Stomach smooth muscle (tissue), 2 donors: ENCODE results near the gene DEDD.
A peak's percentile ranks its signal among the peaks of the same experiment; 100 is the strongest.

Experiments
- H3K27ac ChIP-seq: one replicate; pipeline ENCODE4 v1.7.0; 2013; ENCODE audit warnings: mild to moderate bottlenecking, low read length, inconsistent platforms
- H3K27me3 ChIP-seq, 2 donors: one replicate each; pipeline ENCODE4 v1.7.0; 2013; ENCODE audit warnings: low read length in 2 of 2; ENCODE audit not compliant: insufficient read depth in 2 of 2, control insufficient read depth in 1 of 2
- H3K36me3 ChIP-seq, 2 donors: one replicate each; pipeline ENCODE4 v1.7.0; 2013; ENCODE audit warnings: low read length in 2 of 2; ENCODE audit not compliant: control insufficient read depth in 2 of 2, insufficient read depth in 2 of 2
- H3K4me1 ChIP-seq: one replicate; pipeline ENCODE4 v1.7.0; 2013; ENCODE audit warnings: low read length; ENCODE audit not compliant: control insufficient read depth, insufficient read depth
- H3K4me3 ChIP-seq, 2 donors: one replicate each; pipeline ENCODE4 v1.7.0; 2013; ENCODE audit warnings: low read length in 2 of 2
- H3K9ac ChIP-seq, 2 donors: one replicate each; pipeline ENCODE4 v1.7.0; 2013; ENCODE audit warnings: low read length in 2 of 2, mild to moderate bottlenecking in 1 of 2
- H3K9me3 ChIP-seq, 2 donors: one replicate each; pipeline ENCODE4 v1.7.0; 2013; ENCODE audit warnings: low read length in 2 of 2; ENCODE audit not compliant: control insufficient read depth in 2 of 2
- donor health status: healthy.
- donor health status: Pancreatic carcinoma.

DEDD gene

DNA sequence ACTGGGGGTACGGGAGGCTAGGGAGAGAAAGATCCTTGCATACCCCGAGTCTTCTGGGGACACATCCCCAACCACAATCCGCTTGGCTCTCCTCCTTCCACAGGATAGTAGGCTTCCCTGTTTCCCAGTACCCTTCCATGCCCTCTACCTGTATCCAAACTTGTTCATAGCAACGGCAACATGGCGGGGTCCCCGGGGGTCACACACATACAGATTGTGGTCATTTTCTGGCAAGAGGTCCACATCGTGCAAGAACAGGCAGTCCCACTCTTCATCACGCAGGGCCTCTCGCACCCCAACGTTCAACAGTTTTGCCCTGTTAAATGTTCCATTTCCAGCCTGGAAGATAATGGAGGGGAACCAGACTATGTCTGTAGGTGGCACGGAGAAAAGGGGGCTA, 41.2 kb upstream of the DEDD start:
- Histone ChIP-seq H3K4me3 (no peak overlapping the region), H3K9ac (no peak overlapping the region), H3K27ac (no peak overlapping the region), H3K9me3 (no peaks in the 10 kb centered on the region), H3K27me3 (no peaks in the 10 kb centered on the region), H3K36me3 (peaks cover 45 to 51% of the 10 kb centered on the region in 2 donors), H3K4me1 (peaks cover 27% of the 10 kb centered on the region)

DNA sequence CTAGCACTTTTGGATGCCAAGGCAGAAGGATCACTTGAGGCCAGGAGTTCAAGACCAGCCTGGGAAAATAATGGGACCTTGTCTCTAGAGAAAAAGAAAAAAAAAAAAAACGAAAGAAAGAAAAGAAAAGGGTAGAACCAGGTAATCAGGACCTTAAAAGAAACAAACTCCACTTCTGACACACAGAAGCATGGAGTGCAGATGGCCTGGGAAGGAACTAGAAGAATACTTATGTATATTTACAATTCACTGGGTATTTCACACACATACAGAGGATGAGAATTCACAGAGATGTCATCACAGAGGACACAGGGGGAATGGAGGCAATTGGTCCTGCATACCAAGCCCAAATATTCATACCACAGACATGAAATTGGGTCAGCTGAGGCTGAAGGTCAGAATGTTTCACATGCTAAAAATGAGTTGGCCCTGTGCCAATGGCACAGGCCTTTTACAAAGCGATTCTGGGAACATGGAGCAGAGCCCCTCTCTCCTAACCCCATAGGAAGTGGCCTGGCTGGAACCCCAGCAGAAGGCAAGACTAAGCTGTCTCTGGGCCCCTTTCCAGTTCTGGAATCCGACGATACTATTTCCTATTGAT, 40.4 kb upstream of the DEDD start:
- Histone ChIP-seq H3K27ac (peak overlapping the region; percentile 31), H3K27me3 (no peaks in the 10 kb centered on the region), H3K36me3 (peaks cover 47 to 51% of the 10 kb centered on the region in 2 donors), H3K4me3 (no peak overlapping the region), H3K9ac (peak overlapping the region in 1 of 2 donors; percentile 35), H3K4me1 (peaks cover 28% of the 10 kb centered on the region), H3K9me3 (no peaks in the 10 kb centered on the region)

DNA sequence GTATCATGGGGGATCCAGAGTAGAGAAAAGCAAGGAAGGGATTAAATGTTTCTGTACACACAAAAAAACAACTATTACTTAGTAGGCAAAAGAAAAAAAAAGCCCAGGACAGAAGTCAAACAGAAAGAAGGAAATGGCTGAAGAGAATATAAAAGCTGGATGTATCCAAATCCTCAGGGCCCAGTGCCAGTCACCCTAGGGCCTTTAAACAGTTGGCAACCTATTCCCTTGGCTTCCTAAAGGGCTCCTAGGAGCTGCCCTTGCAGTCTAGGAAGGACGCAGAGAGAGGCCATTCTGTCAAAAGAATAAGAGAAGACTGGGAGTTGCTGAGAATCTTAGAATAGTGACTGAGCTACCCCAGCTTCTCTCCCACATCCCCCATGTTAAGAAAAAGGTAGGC, 39.9 kb upstream of the DEDD start:
- H3K9ac ChIP-seq: peak overlapping the region in 1 of 2 donors; percentile 35
- H3K27me3 ChIP-seq: no peaks in the 10 kb centered on the region
- peaks cover 47 to 51% of the 10 kb centered on the region in 2 donors for H3K36me3 ChIP-seq
- H3K4me1 ChIP-seq: peaks cover 29% of the 10 kb centered on the region
- H3K4me3 ChIP-seq: no peak overlapping the region
- no peaks in the 10 kb centered on the region for H3K9me3 ChIP-seq
- H3K27ac ChIP-seq: peak overlapping the region; percentile 18

DNA sequence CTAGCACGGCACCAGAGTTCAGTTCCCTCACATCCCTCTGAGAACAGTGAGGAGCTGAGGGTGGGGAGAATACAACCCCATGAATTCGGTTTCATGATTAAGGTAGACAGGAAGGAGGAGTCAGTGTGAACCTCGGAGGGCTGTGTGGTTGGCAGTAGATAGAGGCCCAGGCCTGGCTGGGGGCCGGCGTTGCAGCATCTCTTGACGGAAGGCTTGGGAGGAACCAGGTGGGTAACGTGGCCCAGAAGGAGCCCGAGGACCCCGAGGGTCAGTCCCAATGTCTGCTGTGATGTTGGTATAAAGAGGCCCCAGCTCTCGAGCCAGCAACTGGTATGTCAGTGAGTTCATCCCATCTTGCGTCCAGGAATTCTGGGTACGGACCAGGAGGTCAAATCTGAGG, 39.2 kb upstream of the DEDD start:
- H3K4me3 ChIP-seq: no peak overlapping the region
- H3K9me3 ChIP-seq: no peaks in the 10 kb centered on the region
- no peaks in the 10 kb centered on the region for H3K27me3 ChIP-seq
- peaks cover 33% of the 10 kb centered on the region for H3K4me1 ChIP-seq
- H3K36me3 ChIP-seq: peaks cover 47 to 51% of the 10 kb centered on the region in 2 donors
- H3K9ac ChIP-seq: peak overlapping the region in 1 of 2 donors; percentile 13
- H3K27ac ChIP-seq: peak overlapping the region; percentile 18

DNA sequence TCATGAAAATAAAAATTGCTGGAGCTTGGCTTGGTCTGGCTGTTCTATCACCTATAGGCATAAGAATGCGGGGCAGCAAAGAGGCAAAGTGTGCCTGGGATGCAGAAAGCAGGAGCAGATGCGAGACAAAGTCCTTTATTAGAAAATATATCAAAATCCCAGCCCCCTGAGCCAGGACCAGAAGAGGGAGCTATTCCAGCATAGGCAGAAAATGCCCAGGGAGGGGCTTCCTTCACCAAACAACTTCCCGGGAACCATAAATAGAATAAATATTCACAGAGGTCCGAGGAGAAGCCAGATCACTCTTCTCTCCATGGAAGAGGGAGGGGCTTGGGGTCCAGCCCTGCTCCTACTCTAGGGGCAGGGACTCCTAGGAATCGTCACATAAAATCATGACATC, 38.7 kb upstream of the DEDD start:
- peaks cover 29% of the 10 kb centered on the region for H3K4me1 ChIP-seq
- no peaks in the 10 kb centered on the region for H3K9me3 ChIP-seq
- H3K27ac ChIP-seq: no peak overlapping the region
- H3K4me3 ChIP-seq: no peak overlapping the region
- peaks cover 47 to 51% of the 10 kb centered on the region in 2 donors for H3K36me3 ChIP-seq
- H3K9ac ChIP-seq: peak overlapping the region in 1 of 2 donors; percentile 13
- H3K27me3 ChIP-seq: no peaks in the 10 kb centered on the region

DNA sequence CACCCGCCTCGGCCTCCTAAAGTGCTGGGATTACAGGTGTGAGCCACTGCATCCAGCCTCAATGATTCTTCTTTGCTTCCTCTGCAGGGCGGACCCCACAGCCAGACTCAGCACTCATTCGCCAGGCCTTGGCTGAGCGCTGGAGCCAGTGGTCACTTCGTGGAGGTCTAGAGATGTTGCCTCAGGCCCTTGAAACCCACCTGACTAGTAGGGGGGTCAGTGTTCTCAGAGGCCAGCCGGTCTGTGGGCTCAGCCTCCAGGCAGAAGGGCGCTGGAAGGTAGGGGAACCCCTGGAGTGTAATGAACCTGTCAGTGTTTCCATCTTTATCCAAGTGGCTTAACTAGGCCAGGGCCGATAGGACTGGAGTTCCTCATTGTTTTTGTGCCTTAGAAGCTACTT, 36.4 kb upstream of the DEDD start:
- Histone ChIP-seq H3K9ac (no peak overlapping the region), H3K36me3 (peaks cover 40 to 46% of the 10 kb centered on the region in 2 donors), H3K27me3 (no peaks in the 10 kb centered on the region), H3K9me3 (no peaks in the 10 kb centered on the region), H3K27ac (no peak overlapping the region), H3K4me3 (no peak overlapping the region), H3K4me1 (peaks cover 35% of the 10 kb centered on the region)

DNA sequence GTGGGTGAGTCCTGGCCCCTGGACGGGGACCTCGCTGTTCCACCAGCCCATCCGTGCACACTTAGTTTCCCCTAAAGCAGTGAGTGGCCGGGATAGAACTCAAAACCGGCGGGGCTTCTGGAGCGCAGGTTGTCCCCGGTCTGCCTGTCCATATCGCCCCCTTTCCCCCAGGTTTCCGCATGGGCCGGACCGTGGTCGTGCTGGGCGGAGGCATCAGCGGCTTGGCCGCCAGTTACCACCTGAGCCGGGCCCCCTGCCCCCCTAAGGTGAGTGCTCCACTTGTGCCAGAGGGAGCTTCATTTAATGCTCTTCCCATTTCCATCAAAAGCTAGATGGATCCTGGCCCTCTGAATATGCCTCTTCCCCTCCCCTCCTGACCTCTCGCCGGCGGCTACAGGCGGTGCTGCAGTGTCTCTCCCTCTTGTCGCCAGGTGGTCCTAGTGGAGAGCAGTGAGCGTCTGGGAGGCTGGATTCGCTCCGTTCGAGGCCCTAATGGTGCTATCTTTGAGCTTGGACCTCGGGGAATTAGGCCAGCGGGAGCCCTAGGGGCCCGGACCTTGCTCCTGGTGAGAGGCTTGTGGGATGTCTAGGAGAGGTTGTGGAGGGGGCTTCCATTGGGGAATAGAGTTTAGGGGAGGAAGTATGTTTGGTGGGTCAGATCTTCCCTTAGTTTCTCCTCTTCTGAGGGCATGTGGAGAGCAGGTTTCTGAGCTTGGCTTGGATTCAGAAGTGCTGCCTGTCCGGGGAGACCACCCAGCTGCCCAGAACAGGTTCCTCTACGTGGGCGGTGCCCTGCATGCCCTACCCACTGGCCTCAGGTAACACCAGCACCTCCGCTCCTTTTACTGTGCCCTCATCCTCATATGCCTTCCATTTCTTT, 34.4 kb upstream of the DEDD start:
- H3K36me3 ChIP-seq: peaks cover 27 to 49% of the 10 kb centered on the region in 2 donors
- H3K9me3 ChIP-seq: no peaks in the 10 kb centered on the region

DNA sequence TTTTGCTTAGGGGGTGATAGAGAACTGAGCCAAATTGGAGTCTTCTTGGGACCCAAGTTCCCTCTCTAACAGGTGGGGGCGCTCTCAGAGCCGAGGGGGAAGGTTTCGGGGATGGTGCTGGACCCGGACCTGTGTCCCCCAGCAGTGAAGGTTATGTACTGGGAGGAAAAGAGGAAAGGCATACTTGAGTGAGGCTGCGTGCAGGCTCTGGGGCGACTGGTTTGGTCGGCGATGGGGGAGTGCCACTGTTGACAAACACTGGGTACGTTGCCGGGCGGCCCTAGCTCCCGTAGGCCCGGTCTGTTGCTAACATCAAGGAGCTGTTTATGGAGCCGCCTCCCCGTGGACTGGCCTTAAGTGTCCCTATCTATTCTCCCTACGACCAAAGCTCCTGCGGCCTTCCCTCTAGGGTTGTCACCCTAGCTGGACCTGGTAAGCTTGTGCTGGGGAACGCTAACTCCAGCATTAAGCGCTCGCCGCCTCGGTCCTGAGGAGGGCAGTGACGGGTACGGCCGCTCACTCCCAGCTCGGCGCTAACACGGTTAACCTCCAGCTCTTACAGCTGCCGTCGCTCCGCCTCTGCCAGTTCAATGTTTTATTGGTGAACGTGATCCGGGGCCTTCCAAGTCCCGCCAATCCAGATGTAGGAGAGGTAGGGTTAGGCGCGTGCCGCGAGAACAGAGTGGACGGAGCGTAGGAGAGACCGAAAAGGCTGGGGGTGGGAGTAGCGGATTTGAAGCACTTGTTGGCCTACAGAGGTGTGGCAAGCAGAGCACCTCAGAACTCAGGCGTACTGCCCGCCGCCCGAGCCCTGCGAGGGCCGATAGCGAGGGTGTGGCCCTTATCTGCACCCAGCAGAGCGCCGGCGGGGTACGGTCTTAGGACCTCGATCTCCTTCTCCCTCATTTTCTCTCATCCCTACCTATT, 33.5 kb upstream of the DEDD start, which contains the start of gene PPOX:
Gene PPOX (plus strand): TSS at position 685 of the 927 bp plus-strand sequence. CDS start 422 bp downstream, outside the sequence.
- no peaks in the 10 kb centered on the region for H3K9me3 ChIP-seq
- peak within 1 kb of the TSS; percentile 87 to 95 for H3K9ac ChIP-seq
- H3K27ac ChIP-seq: peak within 1 kb of the TSS; percentile 89
- peak within 1 kb of the TSS; percentile 92 to 95 for H3K4me3 ChIP-seq
- H3K4me1 ChIP-seq: peaks cover 36% of the 10 kb centered on the region
- H3K36me3 ChIP-seq: peaks cover 18 to 44% of the 10 kb centered on the region in 2 donors
- no peaks in the 10 kb centered on the region for H3K27me3 ChIP-seq

More for the DNA sequence above, 34.4 kb upstream of the DEDD start:
- peak overlapping the region; percentile 92 to 95 for H3K4me3 ChIP-seq
- peaks cover 31% of the 10 kb centered on the region for H3K4me1 ChIP-seq
- no peaks in the 10 kb centered on the region for H3K27me3 ChIP-seq
- H3K27ac ChIP-seq: peak overlapping the region; percentile 89
- peak overlapping the region; percentile 87 to 95 for H3K9ac ChIP-seq

DNA sequence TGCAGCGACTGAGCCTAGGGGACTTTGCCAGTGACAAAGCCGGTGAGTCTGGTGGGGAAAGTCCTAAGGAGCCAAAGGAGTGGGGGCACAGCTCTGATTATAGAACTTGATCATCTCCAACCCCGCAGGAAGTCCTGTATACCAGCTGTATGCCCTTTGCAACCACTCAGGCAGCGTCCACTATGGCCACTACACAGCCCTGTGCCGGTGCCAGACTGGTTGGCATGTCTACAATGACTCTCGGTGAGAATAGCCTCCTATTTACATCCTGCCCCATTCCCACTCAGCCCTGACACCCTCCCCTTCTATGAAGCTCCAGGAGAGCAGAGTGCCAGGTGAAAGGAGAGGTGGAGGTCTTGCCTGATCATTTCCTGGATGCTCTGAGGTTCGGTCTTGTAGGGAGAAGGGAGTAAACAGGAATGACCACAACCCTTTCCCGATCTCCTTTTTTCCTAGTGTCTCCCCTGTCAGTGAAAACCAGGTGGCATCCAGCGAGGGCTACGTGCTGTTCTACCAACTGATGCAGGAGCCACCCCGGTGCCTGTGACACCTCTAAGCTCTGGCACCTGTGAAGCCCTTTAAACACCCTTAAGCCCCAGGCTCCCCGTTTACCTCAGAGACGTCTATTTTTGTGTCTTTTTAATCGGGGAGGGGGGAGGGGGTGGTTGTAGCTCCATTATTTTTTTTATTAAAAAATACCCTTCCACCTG, 32.6 kb upstream of the DEDD start:
- peak overlapping the region; percentile 89 for H3K27ac ChIP-seq
- H3K4me1 ChIP-seq: peaks cover 45% of the 10 kb centered on the region
- peak overlapping the region; percentile 92 to 95 for H3K4me3 ChIP-seq
- peak overlapping the region; percentile 81 to 95 for H3K9ac ChIP-seq
- H3K27me3 ChIP-seq: no peaks in the 10 kb centered on the region
- peaks cover 11 to 37% of the 10 kb centered on the region in 2 donors for H3K36me3 ChIP-seq
- H3K9me3 ChIP-seq: no peaks in the 10 kb centered on the region

DNA sequence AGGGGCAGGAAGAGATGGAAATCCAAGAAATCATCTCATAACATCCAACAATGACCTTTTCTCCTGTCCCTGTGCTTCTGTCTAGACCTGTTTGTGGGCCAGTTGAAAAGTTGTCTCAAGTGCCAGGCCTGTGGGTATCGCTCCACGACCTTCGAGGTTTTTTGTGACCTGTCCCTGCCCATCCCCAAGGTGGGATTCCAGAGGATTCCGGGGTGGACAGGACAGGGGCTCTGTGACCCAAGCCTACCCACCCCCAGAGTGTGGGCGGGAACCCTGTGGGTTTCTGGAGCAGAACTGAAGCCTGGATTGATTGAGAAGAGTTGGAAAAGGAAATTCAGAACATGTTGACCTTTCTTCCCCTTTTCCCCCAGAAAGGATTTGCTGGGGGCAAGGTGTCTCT, 31.3 kb upstream of the DEDD start:
- Histone ChIP-seq H3K4me1 (peaks cover 53% of the 10 kb centered on the region), H3K36me3 (peaks cover 3 to 27% of the 10 kb centered on the region in 2 donors), H3K9me3 (no peaks in the 10 kb centered on the region), H3K4me3 (no peak overlapping the region), H3K27ac (no peak overlapping the region), H3K9ac (no peak overlapping the region), H3K27me3 (no peaks in the 10 kb centered on the region)
